ENCODE results near the gene EMP1.

DNA sequence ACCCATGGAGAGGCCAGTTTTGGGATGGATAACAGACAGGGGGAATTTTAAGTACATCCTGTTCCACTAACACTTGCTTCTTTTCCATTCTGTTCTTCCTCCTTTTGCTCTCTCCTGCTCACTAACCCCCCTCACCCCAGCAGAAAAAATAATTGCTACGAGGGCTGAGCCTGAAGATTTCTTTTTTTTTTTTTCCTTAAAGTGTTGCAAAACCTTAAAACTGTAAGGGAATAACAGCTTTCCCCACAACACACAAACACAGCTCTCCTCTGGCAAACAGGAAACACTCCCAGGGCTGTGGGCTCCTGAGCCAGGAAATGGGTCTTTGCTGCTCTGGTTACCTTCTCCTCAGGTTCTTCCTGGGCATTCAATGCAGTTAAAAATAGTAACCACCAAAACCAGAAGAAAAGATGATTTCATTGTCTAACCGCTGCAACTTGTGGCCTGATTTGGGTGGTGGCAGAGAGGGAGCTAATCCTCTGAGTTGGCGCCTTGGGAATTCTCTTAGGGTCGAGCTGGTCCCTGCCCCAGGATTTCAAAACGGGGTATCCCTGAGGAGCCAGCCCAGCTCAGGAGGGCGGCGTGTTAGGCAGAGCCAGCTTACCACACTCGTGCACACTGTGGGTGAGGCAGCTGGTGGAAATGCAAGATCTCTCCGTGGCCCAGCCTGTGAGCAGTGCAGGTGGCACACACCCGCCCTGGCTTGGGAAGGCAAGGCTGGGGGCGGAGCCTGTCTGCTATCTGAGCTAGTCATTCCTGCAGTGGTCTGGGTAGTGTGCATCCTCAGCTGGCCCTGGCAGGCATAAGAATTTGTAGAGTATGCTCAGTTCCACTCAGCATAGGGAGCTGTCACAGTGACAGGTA lies 17.1 kb upstream of the EMP1 start:
- TF ChIP-seq, protein P1, sequence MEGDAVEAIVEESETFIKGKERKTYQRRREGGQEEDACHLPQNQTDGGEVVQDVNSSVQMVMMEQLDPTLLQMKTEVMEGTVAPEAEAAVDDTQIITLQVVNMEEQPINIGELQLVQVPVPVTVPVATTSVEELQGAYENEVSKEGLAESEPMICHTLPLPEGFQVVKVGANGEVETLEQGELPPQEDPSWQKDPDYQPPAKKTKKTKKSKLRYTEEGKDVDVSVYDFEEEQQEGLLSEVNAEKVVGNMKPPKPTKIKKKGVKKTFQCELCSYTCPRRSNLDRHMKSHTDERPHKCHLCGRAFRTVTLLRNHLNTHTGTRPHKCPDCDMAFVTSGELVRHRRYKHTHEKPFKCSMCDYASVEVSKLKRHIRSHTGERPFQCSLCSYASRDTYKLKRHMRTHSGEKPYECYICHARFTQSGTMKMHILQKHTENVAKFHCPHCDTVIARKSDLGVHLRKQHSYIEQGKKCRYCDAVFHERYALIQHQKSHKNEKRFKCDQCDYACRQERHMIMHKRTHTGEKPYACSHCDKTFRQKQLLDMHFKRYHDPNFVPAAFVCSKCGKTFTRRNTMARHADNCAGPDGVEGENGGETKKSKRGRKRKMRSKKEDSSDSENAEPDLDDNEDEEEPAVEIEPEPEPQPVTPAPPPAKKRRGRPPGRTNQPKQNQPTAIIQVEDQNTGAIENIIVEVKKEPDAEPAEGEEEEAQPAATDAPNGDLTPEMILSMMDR (IDR thresholded peaks at IDR 0.05; ENCODE audit: low read length): no peak
- TF ChIP-seq EZH2 (IDR thresholded peaks at IDR 0.05; ENCODE audit: borderline replicate concordance, low read length): no peak
